Measurements from ENCODE around the gene LRGUK.

LRGUK gene

GRCh38 chr7:134176037-134176350, 48.9 kb downstream of the LRGUK start:
- no peak overlapping the region for H3K9ac ChIP-seq (ENCODE audit: low read length)
- no peaks in the 10 kb centered on the region for H4K20me1 ChIP-seq (ENCODE audit: insufficient read depth, low read length)
- no peaks in the 10 kb centered on the region for H3K79me2 ChIP-seq (ENCODE audit: insufficient read depth, low read length)
- no peak overlapping the region for H3K27ac ChIP-seq (ENCODE audit: low read depth, low read length, poor library complexity, severe bottlenecking)
- H3K4me1 ChIP-seq (ENCODE audit: insufficient read depth, low read length, severe bottlenecking), result peaks cover 10% of the 10 kb centered on the region
- H3F3A ChIP-seq (ENCODE audit: insufficient read depth, low read length), result no peaks in the 10 kb centered on the region
- TF ChIP-seq, protein P1, sequence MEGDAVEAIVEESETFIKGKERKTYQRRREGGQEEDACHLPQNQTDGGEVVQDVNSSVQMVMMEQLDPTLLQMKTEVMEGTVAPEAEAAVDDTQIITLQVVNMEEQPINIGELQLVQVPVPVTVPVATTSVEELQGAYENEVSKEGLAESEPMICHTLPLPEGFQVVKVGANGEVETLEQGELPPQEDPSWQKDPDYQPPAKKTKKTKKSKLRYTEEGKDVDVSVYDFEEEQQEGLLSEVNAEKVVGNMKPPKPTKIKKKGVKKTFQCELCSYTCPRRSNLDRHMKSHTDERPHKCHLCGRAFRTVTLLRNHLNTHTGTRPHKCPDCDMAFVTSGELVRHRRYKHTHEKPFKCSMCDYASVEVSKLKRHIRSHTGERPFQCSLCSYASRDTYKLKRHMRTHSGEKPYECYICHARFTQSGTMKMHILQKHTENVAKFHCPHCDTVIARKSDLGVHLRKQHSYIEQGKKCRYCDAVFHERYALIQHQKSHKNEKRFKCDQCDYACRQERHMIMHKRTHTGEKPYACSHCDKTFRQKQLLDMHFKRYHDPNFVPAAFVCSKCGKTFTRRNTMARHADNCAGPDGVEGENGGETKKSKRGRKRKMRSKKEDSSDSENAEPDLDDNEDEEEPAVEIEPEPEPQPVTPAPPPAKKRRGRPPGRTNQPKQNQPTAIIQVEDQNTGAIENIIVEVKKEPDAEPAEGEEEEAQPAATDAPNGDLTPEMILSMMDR (IDR thresholded peaks at IDR 0.05; ENCODE audit: low read length), result no peak
- no peak for TF ChIP-seq EZH2 (IDR thresholded peaks at IDR 0.05; ENCODE audit: borderline replicate concordance, low read length)
- H3K9me3 ChIP-seq (ENCODE audit: low read length), result no peaks in the 10 kb centered on the region
- no peaks in the 10 kb centered on the region for H3K9me2 ChIP-seq (ENCODE audit: low read depth, low read length)
- no peaks in the 10 kb centered on the region for H3K36me3 ChIP-seq (ENCODE audit: insufficient read depth, low read length)
- H3K4me3 ChIP-seq (ENCODE audit: low read depth, low read length, poor library complexity, severe bottlenecking), result no peak overlapping the region
- H2AFZ ChIP-seq (ENCODE audit: low read length), result no peak overlapping the region
- H3K27me3 ChIP-seq (ENCODE audit: insufficient read depth, low read length), result no peaks in the 10 kb centered on the region
- no peak overlapping the region for H3K4me2 ChIP-seq (ENCODE audit: low read length)

GRCh38 chr7:134179036-134180011, 52.2 kb downstream of the LRGUK start:
- H2AFZ ChIP-seq (ENCODE audit: low read length), result no peak overlapping the region
- H3F3A ChIP-seq (ENCODE audit: insufficient read depth, low read length), result no peaks in the 10 kb centered on the region
- H3K4me2 ChIP-seq (ENCODE audit: low read length), result no peak overlapping the region
- no peak overlapping the region for H3K27ac ChIP-seq (ENCODE audit: low read depth, low read length, poor library complexity, severe bottlenecking)
- no peaks in the 10 kb centered on the region for H3K27me3 ChIP-seq (ENCODE audit: insufficient read depth, low read length)
- no peaks in the 10 kb centered on the region for H3K36me3 ChIP-seq (ENCODE audit: insufficient read depth, low read length)
- no peak overlapping the region for H3K9ac ChIP-seq (ENCODE audit: low read length)
- no peaks in the 10 kb centered on the region for H3K79me2 ChIP-seq (ENCODE audit: insufficient read depth, low read length)
- H3K4me3 ChIP-seq (ENCODE audit: low read depth, low read length, poor library complexity, severe bottlenecking), result no peak overlapping the region
- H3K9me3 ChIP-seq (ENCODE audit: low read length), result no peaks in the 10 kb centered on the region
- TF ChIP-seq, protein P1 (IDR thresholded peaks at IDR 0.05; ENCODE audit: low read length), result no peak
- TF ChIP-seq EZH2 (IDR thresholded peaks at IDR 0.05; ENCODE audit: borderline replicate concordance, low read length), result no peak
- H3K9me2 ChIP-seq (ENCODE audit: low read depth, low read length), result no peaks in the 10 kb centered on the region
- H4K20me1 ChIP-seq (ENCODE audit: insufficient read depth, low read length), result no peaks in the 10 kb centered on the region
- peaks cover 9% of the 10 kb centered on the region for H3K4me1 ChIP-seq (ENCODE audit: insufficient read depth, low read length, severe bottlenecking)

DNA sequence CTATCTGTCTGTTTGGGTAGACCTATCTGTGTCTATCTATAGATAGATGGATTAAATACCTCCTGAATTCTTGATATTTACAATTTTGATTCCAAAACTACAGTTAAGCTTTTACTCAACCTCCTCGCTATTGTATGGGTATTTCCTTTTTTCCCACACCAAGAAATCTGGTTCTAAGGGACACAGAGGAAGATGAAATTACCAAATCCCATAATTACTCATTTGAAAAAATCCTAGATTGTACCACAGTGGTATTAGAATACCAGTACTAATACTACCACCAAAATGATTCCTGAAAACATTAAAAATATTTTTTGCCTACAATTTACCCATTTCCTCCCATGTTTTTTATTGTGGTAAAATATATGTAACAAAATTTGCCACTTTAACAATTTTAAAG, 53.2 kb downstream of the LRGUK start:
- TF ChIP-seq, protein P1 (IDR thresholded peaks at IDR 0.05; ENCODE audit: low read length), result no peak
- TF ChIP-seq EZH2 (IDR thresholded peaks at IDR 0.05; ENCODE audit: borderline replicate concordance, low read length), result no peak
- Histone ChIP-seq H3K27me3 (ENCODE audit: insufficient read depth, low read length) (no peaks in the 10 kb centered on the region), H3F3A (ENCODE audit: insufficient read depth, low read length) (no peaks in the 10 kb centered on the region), H3K9me2 (ENCODE audit: low read depth, low read length) (no peaks in the 10 kb centered on the region), H3K4me2 (ENCODE audit: low read length) (no peak overlapping the region), H3K9ac (ENCODE audit: low read length) (no peak overlapping the region), H3K4me3 (ENCODE audit: low read depth, low read length, poor library complexity, severe bottlenecking) (no peak overlapping the region), H3K79me2 (ENCODE audit: insufficient read depth, low read length) (no peaks in the 10 kb centered on the region), H3K9me3 (ENCODE audit: low read length) (no peaks in the 10 kb centered on the region), H2AFZ (ENCODE audit: low read length) (no peak overlapping the region), H3K4me1 (ENCODE audit: insufficient read depth, low read length, severe bottlenecking) (no peaks in the 10 kb centered on the region), H3K27ac (ENCODE audit: low read depth, low read length, poor library complexity, severe bottlenecking) (no peak overlapping the region), H4K20me1 (ENCODE audit: insufficient read depth, low read length) (no peaks in the 10 kb centered on the region), H3K36me3 (ENCODE audit: insufficient read depth, low read length) (no peaks in the 10 kb centered on the region)

Data from OCI-LY1 (cell line).